C1 segment of cervical spinal cord (tissue), 14 donors: Measurements from ENCODE around the gene CCPG1.
"Not testable (repeated sequence)": the region's sequence is repeated elsewhere in the genome, so short reads cannot be mapped to it uniquely, and the experiment has no call there.

Experiments used
- DNase-seq, 14 donors: peaks; one replicate each; lab custom pipeline; 2025; lab: John Stamatoyannopoulos, UW

Gene CCPG1, protein sequence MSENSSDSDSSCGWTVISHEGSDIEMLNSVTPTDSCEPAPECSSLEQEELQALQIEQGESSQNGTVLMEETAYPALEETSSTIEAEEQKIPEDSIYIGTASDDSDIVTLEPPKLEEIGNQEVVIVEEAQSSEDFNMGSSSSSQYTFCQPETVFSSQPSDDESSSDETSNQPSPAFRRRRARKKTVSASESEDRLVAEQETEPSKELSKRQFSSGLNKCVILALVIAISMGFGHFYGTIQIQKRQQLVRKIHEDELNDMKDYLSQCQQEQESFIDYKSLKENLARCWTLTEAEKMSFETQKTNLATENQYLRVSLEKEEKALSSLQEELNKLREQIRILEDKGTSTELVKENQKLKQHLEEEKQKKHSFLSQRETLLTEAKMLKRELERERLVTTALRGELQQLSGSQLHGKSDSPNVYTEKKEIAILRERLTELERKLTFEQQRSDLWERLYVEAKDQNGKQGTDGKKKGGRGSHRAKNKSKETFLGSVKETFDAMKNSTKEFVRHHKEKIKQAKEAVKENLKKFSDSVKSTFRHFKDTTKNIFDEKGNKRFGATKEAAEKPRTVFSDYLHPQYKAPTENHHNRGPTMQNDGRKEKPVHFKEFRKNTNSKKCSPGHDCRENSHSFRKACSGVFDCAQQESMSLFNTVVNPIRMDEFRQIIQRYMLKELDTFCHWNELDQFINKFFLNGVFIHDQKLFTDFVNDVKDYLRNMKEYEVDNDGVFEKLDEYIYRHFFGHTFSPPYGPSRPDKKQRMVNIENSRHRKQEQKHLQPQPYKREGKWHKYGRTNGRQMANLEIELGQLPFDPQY

GRCh38 chr15:55408012-55408928 lies at the start of gene CCPG1, which contains the start of gene PIERCE2:
Gene CCPG1 (minus strand): TSS chr15:55408359. CDS start chr15:55389424, 18,935 bp downstream.
Gene PIERCE2 (plus strand): TSS chr15:55408495. CDS start chr15:55408769, 274 bp downstream.
- peak; percentile 67 to 95 (median 86) for DNase-seq

GRCh38 chr15:55457401-55458022 lies 49.4 kb upstream of the CCPG1 start:
- no peak for DNase-seq

DNA sequence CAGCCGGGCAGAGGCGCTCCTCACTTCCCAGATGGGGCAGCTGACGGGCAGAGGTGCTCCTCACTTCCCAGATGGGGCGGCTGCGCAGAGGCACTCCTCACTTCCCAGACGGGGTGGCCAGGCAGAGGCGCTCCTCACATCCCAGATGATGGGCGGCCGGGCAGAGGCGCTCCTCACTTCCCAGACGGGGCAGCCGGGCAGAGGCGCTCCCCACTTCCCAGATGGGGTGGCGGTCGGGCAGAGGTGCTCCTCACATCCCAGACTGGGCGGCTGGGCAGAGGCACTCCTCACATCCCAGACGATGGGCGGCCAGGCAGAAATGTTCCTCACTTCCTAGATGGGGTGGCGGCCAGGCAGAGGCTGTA lies 38.9 kb upstream of the CCPG1 start:
- DNase-seq: not testable (repeated sequence)

DNA sequence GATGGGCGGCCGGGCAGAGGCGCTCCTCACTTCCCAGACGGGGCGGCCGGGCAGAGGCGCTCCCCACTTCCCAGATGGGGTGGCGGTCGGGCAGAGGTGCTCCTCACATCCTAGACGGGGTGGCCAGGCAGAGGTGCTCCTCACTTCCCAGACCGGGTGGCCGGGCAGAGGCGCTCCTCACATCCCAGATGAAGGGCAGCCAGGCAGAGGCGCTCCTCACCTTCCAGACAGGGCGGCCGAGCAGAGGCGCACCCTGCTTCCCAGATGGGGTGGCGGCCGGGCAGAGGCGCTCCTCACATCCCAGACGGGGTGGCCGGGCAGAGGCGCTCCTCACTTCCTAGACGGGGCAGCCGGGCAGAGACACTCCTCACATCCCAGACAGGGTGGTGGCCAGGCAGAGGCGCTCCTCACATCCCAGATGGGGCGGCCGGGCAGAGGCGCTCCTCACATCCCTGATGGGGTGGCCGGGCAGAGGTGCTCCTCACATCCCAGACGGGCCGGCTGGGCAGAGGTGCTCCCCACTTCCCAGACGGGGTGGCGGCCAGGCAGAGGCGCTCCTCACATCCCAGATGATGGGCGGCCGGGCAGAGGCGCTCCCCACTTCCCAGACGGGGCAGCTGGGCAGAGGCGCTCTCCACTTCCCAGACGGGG lies 38.3 kb upstream of the CCPG1 start:
- DNase-seq: not testable (repeated sequence)

GRCh38 chr15:55445936-55446335 lies 37.8 kb upstream of the CCPG1 start:
- not testable (repeated sequence) for DNase-seq

GRCh38 chr15:55443141-55443540 lies 35.0 kb upstream of the CCPG1 start:
- not testable (repeated sequence) for DNase-seq

DNA sequence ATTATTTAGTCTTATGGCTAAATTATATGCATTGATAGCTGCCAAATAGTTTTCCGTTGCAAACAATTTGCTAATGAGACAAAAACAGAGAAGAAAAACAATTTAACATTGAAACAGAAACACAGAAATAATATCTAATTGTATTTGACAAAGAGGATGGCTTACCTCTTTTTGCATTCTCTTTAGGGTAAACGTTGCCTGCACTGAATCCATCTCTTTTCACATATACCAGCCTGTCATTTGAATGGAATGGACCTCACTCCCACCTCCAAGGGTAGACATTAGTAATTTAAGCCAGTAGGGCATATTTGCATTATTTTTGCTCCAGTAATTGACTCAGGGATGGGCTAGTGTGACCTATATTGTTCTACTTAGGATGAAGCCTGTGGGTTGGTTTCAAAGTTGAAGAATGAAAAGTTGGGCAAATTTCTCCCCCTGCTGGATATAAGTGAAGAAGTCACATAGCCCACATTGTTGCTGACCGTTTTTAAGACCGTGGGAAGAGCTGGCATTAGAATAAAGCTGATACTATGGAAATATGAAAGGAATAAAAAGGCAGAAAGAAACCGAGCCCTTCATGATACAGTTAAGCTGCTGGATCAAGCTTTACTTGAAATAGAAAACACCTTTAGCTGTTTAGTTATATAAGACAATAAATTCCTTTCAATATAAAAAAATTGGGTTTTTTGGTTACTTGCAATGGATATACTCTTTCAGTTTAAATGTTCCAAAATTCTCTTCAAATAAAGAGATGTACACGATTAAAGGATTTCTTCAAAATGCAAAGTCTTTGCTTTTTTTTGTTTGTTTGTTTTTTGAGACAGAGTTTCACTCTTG lies 27.0 kb upstream of the CCPG1 start:
- DNase-seq: peak in 2 of 14 donors; percentile 3 to 11

- DNase-seq: no peak
Observed at GRCh38 chr15:55422089-55422488, 13.9 kb upstream of the CCPG1 start.

- DNase-seq: peak in 1 of 14 donors; percentile 46
Observed at GRCh38 chr15:55420171-55420866, 12.2 kb upstream of the CCPG1 start.

- not testable (repeated sequence) for DNase-seq
Observed at GRCh38 chr15:55417678-55418077, 9.5 kb upstream of the CCPG1 start.

DNA sequence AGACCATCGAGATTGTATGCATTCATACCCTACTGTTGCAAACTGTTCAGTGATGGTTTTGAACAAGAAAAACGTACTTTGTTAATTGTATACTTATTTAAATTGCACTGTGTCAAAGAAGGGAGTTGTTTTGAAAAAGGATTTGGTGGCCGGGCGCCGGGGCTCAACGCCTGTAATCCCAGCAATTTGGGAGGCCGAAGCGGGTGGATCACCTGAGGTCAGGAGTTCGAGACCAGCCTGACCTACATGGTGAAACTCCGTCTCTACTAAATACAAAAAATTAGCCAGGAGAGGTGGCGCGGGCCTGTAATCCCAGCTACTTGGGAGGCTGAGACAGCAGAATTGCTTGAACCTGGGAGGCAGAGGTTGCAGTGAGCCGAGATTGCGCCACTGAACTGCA lies 817 bp upstream of the CCPG1 start:
- peak in 1 of 14 donors; percentile 7 for DNase-seq

DNA sequence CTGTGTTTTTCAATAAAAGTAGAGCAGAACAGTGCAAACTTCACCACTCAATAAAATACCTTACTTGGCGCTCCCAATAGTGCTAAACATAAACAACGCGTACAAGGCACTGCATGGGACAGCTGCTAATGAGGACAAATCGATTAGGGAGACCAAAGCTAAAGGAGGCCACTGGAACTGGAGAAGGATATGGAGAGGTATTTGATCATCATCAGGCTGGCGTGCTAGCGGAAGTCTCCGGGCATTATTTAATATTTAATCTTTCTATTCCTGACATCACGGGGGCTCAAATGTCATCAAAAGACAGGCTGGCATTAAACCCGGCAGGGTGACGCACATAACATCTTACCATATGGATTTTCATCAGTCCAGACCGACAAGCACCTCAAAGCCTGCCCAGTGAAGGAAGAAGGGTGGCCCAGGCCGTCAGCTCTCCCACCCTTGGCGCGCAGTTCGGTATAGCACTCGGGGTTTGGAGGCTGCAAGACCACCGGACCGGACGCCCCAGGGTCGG lies 604 bp downstream of the CCPG1 start:
- DNase-seq: peak in 3 of 14 donors; percentile 28 to 44 (median 34)

DNA sequence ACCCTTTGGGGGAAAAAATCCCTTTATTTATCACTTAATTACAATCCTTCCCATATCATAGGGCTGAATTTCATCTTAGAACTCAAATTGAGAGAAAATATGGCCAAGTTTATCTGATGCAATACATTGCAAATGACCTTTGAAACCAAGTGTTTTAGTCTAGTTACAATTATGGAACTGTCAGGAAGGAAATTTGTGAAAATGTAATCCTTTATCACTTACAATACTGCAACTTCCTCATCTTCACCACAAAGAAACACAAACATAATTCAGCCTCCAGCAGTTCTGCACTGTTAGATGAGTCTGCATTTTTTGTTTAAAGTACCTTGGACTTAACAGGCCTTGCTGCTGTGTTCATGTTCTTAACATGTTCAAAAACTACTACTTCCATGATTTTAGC lies 4.6 kb downstream of the CCPG1 start:
- DNase-seq: no peak

DNA sequence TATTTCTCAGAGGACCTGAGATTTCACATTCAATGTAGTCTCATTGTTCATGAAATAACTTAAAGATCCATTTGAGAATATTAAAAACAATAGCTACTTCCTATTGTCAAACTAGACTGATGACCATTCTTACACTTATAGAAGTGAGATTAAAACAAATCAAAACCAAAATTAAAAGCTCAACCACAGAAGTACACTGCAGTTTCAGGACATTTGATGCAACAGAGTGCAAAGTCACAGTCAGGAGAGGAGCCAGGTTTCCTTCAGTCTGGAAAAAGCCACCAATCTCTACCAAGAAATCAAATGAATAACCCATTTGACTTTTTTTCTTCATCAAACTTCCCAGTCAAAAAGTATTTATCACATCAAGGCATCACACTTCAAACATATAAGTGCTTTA lies 5.5 kb downstream of the CCPG1 start:
- no peak for DNase-seq

DNA sequence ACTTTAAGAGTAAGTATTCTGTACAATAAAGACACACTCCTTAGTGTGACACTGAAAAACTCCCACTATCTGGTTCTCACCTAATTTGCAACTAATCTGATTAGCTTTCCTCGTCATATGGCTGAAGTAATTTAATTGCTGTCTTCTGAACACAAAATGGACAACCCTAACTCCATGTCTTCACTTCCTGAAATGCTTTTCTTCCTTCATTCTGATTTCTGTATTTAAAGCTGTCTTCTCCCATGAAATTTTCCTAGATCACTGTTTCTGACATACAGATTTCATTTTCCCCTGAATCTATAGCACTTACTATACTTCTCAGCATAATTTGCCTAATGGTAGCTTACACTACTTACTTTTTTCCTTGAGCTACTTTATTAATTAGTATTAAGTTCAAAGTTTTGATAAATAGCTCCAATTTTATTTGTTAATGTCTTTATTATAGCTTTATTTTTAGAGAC lies 6.3 kb downstream of the CCPG1 start:
- no peak for DNase-seq

DNA sequence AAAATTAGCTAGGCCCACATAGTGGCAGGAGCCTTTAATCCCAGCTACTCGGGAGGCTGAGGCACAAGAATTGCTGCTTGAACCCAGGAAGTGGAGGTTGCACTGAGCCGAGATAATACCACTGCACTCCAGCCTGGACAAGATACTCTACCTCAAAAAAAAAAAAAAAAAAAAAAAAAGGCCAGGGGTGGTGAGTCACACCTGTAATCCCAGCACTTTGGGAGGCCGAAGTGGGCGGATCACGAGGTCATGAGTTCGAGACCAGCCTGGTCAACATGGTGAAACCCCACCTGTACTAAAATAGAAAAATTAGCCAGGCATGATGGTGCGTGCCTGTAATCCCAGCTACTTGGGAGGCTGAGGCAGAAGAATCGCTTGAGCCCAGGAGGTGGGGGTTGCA lies 8.1 kb downstream of the CCPG1 start:
- not testable (repeated sequence) for DNase-seq

DNA sequence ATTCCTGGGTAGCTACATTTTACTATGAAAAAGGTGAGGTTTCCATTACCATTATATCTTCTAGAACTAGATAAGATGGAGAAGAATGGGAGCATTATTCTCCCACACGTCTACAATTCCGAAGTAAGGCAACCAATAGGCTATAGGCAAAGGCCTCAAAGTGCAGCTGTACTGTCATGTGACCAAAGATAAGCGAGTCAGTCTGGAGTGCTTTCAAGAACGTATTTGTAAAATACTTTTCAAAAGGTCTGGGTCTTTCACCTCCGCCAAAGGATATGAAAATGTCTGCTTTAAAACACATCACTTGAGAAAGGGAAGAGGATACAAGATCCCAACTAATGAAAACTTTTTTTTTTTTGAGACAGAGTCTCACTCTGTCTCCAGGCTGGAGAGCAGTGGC lies 9.9 kb downstream of the CCPG1 start:
- DNase-seq: no peak

GRCh38 chr15:55394694-55395093 lies 13.5 kb downstream of the CCPG1 start:
- DNase-seq: no peak

- no peak for DNase-seq
Observed at GRCh38 chr15:55389264-55389607, 18.9 kb downstream of the CCPG1 start.
